GDM1 (cell line): ENCODE measurements around the gene MAML2.
A peak's percentile ranks its signal among the peaks of the same experiment; 100 is the strongest.
"Not testable (repeated sequence)": the region's sequence is repeated elsewhere in the genome, so short reads cannot be mapped to it uniquely, and the experiment has no call there.

ENCODE experiments used
- DNase-seq: peaks from one replicate; lab custom pipeline; 2025; lab: John Stamatoyannopoulos, UW

The MAML2 gene

GRCh38 chr11:96268527-96268926, 74.5 kb downstream of the MAML2 start:
- DNase-seq: not testable (repeated sequence)

GRCh38 chr11:96267496-96268032, 75.4 kb downstream of the MAML2 start:
- DNase-seq: no peak

GRCh38 chr11:96267001-96267495, 75.9 kb downstream of the MAML2 start:
- no peak for DNase-seq

- DNase-seq: no peak
Measured at GRCh38 chr11:96265972-96266371, 77.0 kb downstream of the MAML2 start.

GRCh38 chr11:96265220-96265737, 77.7 kb downstream of the MAML2 start:
- no peak for DNase-seq

DNA sequence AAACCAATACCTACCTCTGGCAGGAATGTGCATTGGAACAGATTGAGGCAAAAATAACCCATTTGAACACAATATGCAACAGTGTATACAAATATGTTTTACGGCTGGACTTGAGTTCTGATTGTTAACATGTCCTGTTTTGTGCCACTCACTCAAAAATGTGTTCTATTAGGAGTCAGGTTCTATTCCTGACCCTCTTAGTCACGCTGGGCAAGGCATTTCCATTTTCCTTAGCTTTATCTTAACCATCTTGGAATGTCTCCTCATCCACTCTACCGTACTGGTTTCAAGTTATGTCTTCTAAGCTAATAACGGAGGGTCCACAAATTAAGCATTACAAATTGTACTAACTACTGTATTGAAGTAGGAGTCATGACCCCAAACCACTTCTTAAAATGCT, 78.6 kb downstream of the MAML2 start:
- DNase-seq: no peak

DNA sequence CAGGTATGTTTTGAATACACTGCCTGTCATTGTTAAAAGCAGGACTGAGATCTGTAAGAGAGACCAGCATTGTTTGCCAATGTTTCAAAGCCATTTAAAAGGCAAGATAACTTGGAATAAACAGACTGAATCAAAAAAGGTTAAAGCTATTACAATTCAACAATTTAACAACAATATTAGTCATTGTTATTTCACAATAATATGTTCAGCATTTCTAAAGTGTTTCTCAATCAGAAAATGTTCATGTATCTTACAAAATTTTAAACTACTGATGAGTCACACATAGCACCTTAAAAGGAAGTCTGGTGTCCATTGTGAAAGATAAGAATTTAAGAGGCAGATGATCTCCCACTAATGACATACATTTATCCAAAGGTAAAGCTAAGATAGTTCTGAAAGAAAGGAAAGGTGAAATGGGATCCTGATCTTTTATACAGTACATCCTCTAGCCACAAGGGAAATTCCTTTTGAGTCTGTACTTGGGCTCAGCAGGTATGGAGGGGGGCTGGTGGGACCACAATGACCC, 79.7 kb downstream of the MAML2 start:
- no peak for DNase-seq

DNA sequence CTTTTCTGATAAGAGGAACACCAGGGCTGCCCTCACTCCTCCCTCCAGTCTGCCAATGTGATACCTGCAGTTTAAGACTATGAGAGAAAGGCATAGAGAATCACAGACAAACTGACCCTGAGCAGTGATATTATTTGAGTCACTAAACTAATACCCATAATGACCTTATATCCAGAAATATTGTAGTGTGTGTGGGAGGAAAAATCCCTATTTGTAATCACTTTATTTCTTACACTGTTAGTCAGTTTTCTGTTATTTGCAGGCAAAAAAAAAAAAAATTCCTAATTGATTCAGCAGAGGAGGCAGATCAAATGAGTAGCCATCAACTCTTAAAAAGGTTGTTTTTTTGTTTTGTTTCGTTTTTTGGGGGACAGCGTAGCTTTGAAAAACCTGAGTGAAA, 82.5 kb downstream of the MAML2 start:
- no peak for DNase-seq

DNA sequence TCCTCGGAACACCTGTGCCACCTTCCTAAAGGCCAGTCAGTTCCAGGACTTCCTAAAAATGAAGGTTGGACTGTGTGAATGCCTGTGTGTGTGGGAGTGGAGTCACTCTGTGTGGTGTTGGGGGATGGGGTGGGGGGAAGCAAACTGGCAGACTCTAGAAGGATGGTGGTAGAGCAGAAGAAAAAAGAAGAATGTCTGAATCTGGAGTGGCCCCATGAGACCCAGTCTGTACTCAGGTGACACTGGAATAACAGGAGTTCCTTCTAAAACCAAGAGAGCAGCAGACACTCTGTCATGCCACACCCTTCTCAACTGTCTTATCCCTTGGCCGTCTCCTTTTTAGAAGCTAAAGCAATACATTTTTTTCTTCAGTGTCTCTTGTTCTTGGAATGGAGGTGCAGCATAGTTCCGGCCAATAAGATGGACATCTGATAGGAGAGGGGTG, 82.9 kb downstream of the MAML2 start:
- peak; percentile 4 for DNase-seq

DNA sequence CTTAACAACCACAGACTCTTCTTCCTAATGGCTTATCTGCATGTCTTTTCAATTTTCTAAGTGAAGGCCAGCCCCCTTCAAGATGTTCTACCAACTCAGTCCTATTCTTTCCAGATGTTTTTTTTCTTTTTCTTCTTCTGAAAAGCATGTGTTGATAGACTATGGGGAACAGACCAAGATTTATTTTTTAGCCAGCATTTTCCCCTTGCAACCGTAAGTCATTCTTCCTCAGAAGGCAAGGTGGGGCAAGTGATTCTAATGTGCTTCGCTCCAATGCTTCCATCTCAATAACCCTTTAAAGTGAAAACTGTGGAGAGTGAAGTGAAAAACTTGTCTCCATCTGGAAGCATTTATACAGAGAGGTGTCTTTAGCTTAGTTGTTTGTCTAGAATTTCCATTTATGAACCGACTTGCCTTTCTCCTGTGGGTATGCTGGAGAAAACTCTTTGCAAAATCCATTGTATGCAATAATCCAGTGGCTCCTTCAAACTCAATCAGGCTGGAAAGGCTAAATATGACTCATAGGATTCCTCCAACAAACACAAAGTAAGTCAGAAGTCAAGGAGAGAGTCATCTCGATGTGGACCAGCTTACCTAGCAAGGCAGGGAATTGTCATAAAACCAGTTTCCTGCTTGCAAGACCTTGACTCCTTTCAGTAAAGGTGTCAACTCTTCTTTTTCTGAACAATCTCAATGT, 83.7 kb downstream of the MAML2 start:
- DNase-seq: no peak

- no peak for DNase-seq
Measured at GRCh38 chr11:96257972-96258934, 84.7 kb downstream of the MAML2 start.

DNA sequence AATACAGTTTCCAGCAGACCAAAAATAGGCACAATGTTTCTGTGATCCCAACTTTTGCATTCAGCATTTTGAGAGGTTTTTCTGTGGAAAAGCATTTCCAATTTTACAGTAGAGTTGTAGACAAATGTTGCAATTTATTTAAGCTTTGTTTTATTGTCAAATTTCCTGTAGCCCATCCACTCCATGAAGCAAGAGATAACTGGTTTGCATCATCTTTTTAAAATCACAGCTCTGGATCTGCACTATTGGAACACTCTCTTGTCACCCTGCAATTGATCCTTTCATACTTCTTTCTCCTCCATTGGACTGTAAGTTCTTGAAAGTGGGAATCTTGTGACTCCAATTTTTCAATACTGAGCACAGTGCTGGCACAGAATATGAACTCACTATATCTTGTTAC, 86.0 kb downstream of the MAML2 start:
- DNase-seq: no peak

DNA sequence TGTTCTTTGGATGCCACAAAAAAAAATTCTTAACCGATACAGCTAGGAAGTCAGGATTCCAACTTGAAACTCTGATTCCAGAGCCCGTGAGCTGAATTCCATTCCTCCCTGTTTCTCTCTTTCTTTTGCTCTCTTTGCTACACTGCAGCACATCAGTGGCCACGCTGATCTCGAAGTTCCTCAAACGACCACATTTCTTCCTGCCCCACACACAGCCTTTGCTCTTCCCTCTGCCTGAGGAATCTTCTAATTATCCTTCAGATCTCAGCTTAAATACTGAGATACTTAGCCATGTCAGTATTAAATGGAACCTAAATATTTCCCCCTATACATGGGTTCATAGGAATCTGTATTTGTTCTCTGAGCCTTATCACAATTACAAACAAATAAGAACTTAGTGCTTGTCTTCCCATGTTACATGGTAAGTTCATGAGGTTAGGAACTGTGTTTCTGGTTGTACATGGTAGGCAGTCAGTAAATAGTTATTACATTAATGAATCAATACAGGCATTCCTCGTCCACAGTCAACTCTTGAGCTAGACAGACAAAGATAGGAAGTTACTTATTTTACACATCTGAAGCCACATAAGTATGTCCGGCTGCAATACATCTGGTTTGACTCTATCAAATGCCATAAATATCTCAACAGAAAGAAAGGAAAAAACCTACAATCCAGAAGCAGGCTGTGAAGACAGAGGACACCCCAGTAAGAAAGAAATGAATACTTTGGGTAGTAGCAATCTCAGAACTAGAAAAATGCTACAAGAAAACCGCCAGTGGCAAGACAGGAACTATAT, 86.6 kb downstream of the MAML2 start:
- DNase-seq: peak; percentile 50

- DNase-seq: no peak
Measured at GRCh38 chr11:96254854-96255253, 88.1 kb downstream of the MAML2 start.

DNA sequence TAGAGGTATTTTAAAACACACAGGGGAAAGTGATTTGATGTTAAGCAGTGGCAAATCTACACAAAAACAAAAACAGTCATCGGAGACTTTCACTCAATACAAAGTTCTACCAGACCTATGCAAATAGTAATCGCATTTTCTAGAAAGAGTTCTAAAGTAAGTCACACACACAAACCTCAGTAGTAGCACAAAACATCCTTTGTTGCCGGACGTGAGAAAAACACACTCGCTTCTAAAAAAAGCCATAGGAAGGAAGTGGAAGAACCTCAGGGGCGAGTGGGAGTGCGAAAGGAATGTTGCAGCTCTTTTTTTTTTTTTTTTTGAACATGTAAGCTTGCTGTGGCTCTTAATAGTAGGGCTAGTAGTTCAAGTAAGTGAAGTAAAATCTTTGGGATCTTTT, 88.9 kb downstream of the MAML2 start:
- peak; percentile 64 for DNase-seq

DNA sequence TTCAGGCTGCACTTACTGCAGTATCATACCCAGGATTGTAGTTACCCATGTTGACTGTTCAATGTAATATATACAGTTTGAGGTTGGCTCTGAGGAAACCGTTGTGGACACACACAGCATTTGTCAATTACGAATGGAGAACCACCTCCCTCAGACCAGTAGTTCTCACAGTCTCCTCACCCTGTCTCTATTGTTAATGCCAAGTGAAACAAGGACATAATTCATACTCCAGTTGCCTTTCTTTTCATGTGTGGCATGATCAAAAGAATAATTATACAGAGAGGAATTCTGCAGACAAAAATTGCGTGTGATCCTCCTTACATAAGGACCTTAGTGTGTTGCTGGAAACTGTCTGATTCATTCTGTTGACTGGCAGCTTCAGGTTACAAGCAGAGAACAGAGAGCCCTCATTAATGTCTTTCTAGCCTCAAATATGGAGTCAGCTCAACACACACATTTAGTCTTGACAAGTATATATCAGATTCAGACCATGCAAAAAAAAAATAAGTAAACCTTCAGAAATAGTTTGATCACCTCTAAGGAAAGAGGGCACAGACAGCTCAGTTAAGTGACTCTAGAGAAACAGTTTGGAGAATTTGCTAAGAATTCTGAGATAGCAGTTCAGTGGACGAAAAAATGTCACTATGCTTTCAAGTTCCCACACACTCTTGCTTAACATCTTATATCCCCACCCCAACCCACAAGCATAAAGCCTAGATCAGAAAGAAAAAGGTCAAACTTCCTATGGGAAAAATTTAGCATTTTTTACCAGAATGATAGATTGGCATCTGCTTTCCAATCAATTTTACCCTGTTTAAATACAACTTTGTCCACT, 96.1 kb downstream of the MAML2 start:
- DNase-seq: no peak

GRCh38 chr11:96242971-96243647, 99.9 kb downstream of the MAML2 start:
- peak; percentile 84 for DNase-seq

GRCh38 chr11:96242191-96242847, 100.7 kb downstream of the MAML2 start:
- DNase-seq: no peak

- no peak for DNase-seq
Measured at GRCh38 chr11:96241331-96241841, 101.6 kb downstream of the MAML2 start.
